Duodenal mucosa (tissue), 2 donors: ENCODE data around the gene CCDC102A.

ENCODE experiments used
- H3K27ac ChIP-seq: one replicate; pipeline ENCODE4 v1.7.0; 2013; ENCODE audit warnings: low read depth, low read length
- H3K27me3 ChIP-seq, 2 donors: one replicate each; pipeline ENCODE4 v1.7.0; 2013; ENCODE audit warnings: low read length in 2 of 2, control low read depth in 1 of 2; ENCODE audit not compliant: insufficient read depth in 2 of 2, control insufficient read depth in 1 of 2
- H3K36me3 ChIP-seq, 2 donors: one replicate each; pipeline ENCODE4 v1.7.0; 2013; ENCODE audit warnings: low read length in 2 of 2, control low read depth in 1 of 2; ENCODE audit not compliant: insufficient read depth in 2 of 2, control insufficient read depth in 1 of 2
- H3K4me1 ChIP-seq, 2 donors: one replicate each; pipeline ENCODE4 v1.7.0; 2013; ENCODE audit warnings: low read length in 2 of 2, control low read depth in 1 of 2; ENCODE audit not compliant: insufficient read depth in 2 of 2, control insufficient read depth in 1 of 2
- H3K4me3 ChIP-seq, 2 donors: one replicate each; pipeline ENCODE4 v1.7.0; 2013; ENCODE audit warnings: low read length in 2 of 2, low read depth in 1 of 2
- H3K9ac ChIP-seq, 2 donors: one replicate each; pipeline ENCODE4 v1.7.0; 2013; ENCODE audit warnings: low read length in 2 of 2, low read depth in 1 of 2
- H3K9me3 ChIP-seq, 2 donors: one replicate each; pipeline ENCODE4 v1.7.0; 2013; ENCODE audit warnings: low read length in 2 of 2, control low read depth in 1 of 2; ENCODE audit not compliant: control insufficient read depth in 1 of 2

Gene CCDC102A

DNA sequence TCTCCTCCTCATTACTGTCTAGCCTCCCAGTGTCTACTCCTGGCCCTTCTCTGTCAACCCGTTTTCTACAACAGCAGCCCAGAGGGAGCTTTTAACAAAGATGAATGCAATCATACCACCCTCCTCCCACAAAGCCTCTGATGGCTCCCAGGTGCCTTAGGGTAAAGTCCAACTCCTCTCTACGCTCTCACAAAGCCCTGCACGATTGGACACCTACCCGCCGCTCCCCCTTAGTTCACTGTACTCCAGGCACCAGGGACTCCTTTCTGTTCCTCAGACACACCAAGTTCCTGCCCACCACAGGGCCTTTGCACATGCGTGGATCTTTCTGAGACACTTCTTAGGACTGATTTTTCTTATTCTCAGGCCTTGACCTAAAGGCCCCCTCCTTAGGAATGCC lies 17.4 kb downstream of the CCDC102A start:
- peaks cover 7 to 10% of the 10 kb centered on the region in 2 donors for H3K4me1 ChIP-seq
- no peaks in the 10 kb centered on the region for H3K27me3 ChIP-seq
- no peak overlapping the region for H3K27ac ChIP-seq
- no peak overlapping the region for H3K4me3 ChIP-seq
- no peak overlapping the region for H3K9ac ChIP-seq
- H3K36me3 ChIP-seq, result peaks cover 0 to 6% of the 10 kb centered on the region in 2 donors
- no peaks in the 10 kb centered on the region for H3K9me3 ChIP-seq

DNA sequence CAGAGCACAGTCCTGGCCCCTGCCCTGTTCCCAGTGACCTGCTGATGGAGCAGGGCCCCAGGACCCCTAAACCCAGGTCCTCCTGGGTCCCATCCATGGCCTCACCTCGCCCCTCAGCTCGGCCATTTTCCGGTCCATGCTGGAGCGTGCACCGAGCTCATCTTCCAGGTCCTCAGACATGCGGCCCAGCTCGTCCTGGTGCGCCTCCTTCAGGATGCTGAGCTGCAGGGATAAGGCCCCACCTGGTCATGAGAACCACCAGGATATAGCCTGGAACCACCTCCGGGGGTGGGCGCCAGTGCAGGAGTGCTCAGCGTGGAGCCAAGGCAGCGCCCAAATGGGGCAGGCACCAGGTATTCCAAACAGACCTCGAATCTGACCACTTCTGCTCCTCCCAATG lies 17.9 kb downstream of the CCDC102A start:
- H3K27me3 ChIP-seq, result no peaks in the 10 kb centered on the region
- no peaks in the 10 kb centered on the region for H3K9me3 ChIP-seq
- H3K4me1 ChIP-seq, result peaks cover 7 to 10% of the 10 kb centered on the region in 2 donors
- H3K27ac ChIP-seq, result no peak overlapping the region
- no peak overlapping the region for H3K9ac ChIP-seq
- H3K4me3 ChIP-seq, result no peak overlapping the region
- peaks cover 0 to 6% of the 10 kb centered on the region in 2 donors for H3K36me3 ChIP-seq

DNA sequence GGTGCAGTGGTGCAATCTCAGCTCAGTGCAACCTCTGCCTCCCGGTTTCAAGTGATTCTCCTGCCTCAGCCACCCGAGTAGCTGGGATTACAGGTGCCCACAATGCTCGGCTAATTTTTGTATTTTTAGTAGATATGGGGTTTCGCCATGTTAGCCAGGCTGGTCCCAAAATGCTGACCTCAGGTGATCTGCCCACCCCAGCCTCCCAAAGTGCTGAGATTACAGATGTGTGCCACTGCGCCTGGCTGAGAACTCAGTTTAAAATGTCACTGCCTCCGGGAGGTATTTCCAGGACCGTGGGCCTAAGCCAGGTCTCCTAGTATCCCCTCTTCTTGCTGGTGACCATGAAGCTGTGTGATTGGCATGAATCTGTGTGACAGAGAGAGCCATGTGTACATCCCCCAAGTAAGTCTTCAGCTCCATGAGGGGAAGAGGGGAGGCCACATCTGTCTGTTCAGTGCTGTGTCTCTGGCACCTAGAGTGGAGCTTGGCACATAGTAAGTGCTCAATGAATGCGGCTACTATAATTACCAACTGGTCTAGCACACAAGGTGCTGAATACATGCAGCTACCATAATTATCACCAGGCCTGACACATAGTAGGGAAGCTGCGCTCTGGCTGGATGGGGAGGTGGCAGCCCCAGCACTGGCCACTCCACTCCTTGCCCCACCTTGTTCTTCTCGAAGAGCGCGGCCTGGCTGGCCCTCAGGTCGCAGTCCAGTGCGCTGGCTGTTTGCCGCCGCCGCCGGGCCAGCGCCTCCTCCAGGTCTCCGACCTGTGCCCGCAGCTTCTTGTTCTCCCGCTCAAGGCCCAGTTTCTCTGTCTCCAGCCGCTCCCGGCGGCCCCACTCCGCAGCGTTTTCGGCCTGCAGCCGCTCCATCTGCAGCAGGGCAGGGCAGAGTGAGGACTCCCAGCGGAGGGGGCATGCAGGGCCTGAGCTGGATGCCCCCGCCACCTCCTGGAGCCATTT lies 18.7 kb downstream of the CCDC102A start:
- H3K9me3 ChIP-seq, result no peaks in the 10 kb centered on the region
- no peak overlapping the region for H3K9ac ChIP-seq
- no peak overlapping the region for H3K4me3 ChIP-seq
- H3K4me1 ChIP-seq, result peaks cover 7 to 10% of the 10 kb centered on the region in 2 donors
- peaks cover 0 to 6% of the 10 kb centered on the region in 2 donors for H3K36me3 ChIP-seq
- H3K27ac ChIP-seq, result no peak overlapping the region
- H3K27me3 ChIP-seq, result no peaks in the 10 kb centered on the region

DNA sequence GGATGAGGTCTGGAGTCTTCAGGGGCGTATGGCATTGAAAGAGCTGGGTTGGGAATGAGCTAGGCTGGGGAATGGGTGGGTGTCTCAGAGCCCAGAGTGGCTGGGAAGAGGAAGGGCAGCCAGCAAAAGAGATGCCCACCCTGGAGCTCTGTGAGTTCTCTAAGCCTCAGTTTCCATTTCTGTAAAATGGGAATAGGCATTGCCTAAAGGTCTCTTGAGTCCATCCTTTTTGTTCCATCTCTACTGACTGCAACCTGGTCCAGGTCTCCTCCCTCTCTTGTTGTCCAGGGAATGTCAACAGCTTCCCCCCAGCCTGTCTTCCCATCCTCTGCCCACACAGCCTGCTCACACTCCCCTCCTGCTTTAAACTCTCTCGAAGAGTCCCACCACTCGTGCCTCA lies 19.6 kb downstream of the CCDC102A start:
- no peaks in the 10 kb centered on the region for H3K27me3 ChIP-seq
- no peaks in the 10 kb centered on the region for H3K9me3 ChIP-seq
- H3K36me3 ChIP-seq, result peaks cover 0 to 6% of the 10 kb centered on the region in 2 donors
- H3K4me1 ChIP-seq, result peaks cover 4 to 10% of the 10 kb centered on the region in 2 donors
- no peak overlapping the region for H3K27ac ChIP-seq
- no peak overlapping the region for H3K4me3 ChIP-seq
- H3K9ac ChIP-seq, result no peak overlapping the region

DNA sequence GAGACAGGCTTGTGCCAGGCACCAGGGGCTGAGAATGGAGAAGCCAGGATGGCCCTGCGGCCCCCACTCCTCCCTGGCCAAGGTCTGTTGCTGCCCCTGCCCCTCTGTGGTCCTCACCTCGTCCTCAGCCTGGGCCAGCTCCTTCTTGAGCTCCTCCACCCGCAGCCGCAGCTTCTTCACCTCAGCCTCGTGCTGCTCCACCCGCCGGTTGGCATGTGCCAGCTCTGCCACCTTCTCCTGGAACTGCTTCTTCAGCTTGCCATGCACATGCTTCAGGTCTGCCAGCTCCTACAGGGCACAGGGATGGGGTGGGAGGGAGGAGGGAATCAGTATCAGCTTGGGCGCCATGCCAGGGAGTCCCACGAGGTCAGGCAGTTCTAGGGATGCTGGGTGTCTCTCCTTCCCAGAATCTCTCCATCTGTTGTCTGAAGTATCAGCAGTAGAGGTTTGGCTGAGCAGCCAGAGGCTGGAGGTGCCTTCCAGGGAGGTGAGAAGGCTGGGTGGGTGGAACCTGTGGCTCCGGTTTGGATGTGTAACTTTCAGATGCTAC lies 20.1 kb downstream of the CCDC102A start:
- no peak overlapping the region for H3K9ac ChIP-seq
- no peaks in the 10 kb centered on the region for H3K27me3 ChIP-seq
- no peak overlapping the region for H3K4me3 ChIP-seq
- H3K4me1 ChIP-seq, result peaks cover 4 to 10% of the 10 kb centered on the region in 2 donors
- H3K9me3 ChIP-seq, result no peaks in the 10 kb centered on the region
- H3K36me3 ChIP-seq, result peaks cover 0 to 6% of the 10 kb centered on the region in 2 donors
- no peak overlapping the region for H3K27ac ChIP-seq

DNA sequence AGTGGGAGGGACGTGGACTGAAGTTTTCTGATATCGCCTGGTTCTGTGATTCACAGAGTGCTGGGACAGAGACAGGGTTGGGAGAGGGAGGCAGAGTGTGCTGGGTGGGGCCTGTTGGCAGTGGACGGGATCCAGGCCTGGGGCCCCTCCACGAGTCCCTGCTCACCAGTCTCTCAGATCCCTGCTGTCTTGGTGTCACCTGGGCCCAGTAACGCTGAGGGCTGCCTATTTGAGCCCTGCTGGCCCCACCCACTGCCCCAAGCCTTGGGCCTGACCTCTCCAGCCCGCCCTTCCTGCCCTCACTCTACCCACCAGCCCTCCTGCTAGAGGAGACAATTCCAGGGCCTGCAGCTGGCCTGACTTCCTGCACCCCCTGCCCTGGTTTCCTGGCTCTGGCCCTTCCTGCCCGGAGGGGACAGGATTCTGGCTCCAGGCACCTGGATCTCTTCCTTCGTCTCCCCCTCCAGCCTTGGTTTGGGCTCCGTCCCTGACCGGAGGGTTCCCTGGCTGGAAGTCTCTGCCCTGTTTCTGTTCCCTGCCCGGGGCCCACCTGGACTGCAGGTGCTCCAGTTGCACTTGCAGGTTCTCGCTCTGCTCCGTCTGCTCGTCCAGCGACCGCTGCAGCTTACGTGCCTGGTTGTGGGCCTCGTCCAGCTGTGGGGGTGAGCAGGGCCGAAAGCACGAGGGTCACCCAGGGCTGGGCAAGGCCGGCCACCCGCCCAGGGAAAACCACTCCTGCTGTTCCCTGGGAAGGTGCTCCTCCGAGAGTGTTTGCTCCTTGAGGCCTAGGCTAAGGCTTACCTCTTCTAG lies 21.4 kb downstream of the CCDC102A start:
- Histone ChIP-seq H3K9me3 (no peaks in the 10 kb centered on the region), H3K27me3 (no peaks in the 10 kb centered on the region), H3K36me3 (peaks cover 0 to 6% of the 10 kb centered on the region in 2 donors), H3K4me1 (peaks cover 4 to 11% of the 10 kb centered on the region in 2 donors), H3K9ac (no peak overlapping the region), H3K27ac (no peak overlapping the region), H3K4me3 (no peak overlapping the region)

DNA sequence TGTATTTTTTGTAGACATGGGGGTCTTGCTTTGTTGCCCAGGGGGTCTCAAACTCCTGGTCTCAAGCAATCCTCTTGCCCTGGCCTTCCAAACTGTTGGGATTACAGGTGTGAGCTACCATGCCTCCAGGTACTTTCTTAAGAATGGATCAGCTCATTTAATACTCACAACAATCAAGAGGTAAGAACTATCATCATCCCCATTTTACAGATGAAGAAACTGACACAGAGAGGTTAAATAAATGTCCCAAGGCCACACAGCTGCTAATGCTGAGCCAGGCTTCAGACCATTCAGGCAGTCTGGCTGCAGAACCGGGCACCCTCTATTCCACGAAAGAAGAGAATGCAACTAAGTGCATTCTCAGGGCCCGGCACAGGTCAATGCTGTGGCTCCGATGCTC lies 22.0 kb downstream of the CCDC102A start:
- no peak overlapping the region for H3K9ac ChIP-seq
- H3K27ac ChIP-seq, result no peak overlapping the region
- peaks cover 0 to 6% of the 10 kb centered on the region in 2 donors for H3K36me3 ChIP-seq
- H3K4me3 ChIP-seq, result no peak overlapping the region
- peaks cover 0 to 6% of the 10 kb centered on the region in 2 donors for H3K4me1 ChIP-seq
- no peaks in the 10 kb centered on the region for H3K9me3 ChIP-seq
- no peaks in the 10 kb centered on the region for H3K27me3 ChIP-seq

DNA sequence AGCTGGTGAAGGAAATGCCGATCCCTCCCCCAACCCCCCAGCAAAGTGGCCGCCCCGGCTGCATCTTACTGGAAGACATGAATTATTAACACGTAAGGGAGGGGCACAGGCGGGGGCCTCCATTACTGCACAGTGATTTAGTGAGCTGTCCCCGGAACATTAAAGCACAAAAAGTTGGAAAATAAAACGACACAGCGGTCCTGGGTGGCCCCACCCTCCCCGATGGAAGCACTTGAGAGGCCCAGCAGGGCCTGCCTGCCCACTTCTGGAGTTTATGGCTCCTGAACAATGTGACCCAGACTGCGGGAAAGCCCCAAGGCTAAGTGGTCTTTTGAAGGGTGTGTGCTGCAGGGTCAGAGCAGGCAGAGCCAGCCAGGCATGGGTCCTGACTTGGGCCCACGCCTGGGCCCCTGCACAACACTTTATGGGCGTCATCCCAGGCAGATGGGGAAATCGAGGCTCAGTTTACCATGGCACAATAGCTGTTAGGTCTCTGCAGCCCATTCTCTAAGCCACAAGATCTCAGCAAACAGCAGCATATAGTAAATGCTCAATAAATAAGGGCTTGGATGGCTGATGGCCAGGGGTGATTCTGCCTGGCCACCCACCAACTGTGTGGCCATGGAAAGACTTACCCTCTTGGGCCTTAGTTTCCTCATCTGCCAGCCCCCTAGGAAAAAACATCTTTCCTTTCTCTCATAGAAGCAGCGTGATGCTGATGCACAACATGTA lies 22.8 kb downstream of the CCDC102A start:
- Histone ChIP-seq H3K27me3 (no peaks in the 10 kb centered on the region), H3K4me1 (peaks cover 0 to 3% of the 10 kb centered on the region in 2 donors), H3K4me3 (no peak overlapping the region), H3K36me3 (peaks cover 0 to 6% of the 10 kb centered on the region in 2 donors), H3K27ac (no peak overlapping the region), H3K9ac (no peak overlapping the region), H3K9me3 (no peaks in the 10 kb centered on the region)

DNA sequence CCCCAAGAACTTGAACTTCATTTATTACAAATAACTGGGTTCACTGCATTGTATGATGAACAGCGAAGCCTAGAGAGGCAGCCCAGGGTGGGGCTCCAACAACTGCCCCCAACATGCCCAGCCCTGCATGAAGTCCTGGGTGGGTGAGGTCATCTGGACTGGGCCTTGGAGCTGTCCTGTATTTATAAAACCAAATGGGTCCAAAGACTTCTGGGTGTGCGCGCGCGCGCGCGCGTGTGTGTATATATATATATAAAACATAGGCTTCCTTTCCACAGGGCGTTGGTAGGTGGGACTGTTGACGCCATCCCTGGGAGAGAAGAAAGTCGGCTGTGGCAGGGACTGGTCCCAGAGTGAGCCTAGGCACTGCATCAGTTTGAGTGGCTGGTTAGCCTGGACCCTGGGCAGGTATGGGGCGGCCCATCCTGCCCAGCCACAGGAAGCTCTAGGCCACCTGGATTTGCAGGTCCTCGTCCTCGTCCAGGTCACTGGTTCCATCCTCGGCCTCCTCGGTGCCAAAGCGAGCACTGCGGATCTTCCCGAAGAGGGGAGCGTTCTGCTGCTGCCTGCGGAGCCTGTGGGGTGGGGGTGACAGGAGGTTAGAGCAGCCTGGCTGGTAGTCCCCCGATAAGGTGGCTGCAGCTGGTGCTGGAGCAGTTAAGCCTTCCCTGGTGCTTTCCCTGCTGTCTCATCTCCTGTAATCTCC lies 23.9 kb downstream of the CCDC102A start:
- Histone ChIP-seq H3K27ac (no peak overlapping the region), H3K4me1 (peaks cover 0 to 3% of the 10 kb centered on the region in 2 donors), H3K36me3 (peaks cover 0 to 3% of the 10 kb centered on the region in 2 donors), H3K9me3 (no peaks in the 10 kb centered on the region), H3K9ac (no peak overlapping the region), H3K27me3 (no peaks in the 10 kb centered on the region), H3K4me3 (no peak overlapping the region)
